ENCODE data around the gene EMC9.

DNA sequence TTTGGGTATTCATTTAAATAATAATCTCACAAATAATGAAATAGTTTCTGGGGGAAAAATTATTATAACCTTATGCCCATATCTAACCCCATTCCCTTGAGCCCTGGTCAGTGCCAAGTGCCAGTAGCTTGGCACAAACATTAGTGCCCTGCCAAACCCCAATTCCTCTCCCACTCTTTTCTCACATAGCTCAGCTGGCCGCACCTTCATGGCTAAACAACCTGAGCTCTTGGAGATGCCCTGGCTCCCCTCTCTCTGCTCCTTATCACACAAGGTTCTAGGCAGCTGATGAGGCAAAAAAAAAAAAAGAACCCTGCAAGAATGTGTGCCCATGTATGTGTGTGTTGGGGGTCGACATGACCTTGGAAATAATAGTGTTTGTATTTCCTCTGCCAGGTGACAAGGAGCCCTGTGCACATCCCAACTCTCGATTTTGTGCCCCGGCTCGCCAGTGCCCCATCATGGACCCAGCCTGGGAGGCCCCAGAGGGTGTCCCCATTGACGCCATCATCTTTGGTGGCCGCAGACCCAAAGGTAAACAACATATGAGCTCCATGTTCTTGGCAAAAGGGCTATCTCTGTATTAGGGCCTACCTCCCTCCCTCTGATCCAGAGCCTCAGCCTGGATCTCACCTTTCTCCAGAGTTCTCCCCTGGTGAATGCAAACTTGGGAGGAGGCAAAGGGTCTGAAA is 38.9 kb downstream of the EMC9 start:
- TF ChIP-seq, protein P1, sequence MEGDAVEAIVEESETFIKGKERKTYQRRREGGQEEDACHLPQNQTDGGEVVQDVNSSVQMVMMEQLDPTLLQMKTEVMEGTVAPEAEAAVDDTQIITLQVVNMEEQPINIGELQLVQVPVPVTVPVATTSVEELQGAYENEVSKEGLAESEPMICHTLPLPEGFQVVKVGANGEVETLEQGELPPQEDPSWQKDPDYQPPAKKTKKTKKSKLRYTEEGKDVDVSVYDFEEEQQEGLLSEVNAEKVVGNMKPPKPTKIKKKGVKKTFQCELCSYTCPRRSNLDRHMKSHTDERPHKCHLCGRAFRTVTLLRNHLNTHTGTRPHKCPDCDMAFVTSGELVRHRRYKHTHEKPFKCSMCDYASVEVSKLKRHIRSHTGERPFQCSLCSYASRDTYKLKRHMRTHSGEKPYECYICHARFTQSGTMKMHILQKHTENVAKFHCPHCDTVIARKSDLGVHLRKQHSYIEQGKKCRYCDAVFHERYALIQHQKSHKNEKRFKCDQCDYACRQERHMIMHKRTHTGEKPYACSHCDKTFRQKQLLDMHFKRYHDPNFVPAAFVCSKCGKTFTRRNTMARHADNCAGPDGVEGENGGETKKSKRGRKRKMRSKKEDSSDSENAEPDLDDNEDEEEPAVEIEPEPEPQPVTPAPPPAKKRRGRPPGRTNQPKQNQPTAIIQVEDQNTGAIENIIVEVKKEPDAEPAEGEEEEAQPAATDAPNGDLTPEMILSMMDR (IDR thresholded peaks at IDR 0.05): no peak
- no peak for TF ChIP-seq POLR2A (IDR thresholded peaks at IDR 0.05)

Data from uterus (tissue), 2 donors.